H1 (cell line): ENCODE measurements around the gene KIAA0319L. TPM values are rescaled to one million over a fixed set of nuclear protein-coding genes. Genes with fewer than 3 reads are reported as not detected.
A peak's percentile ranks its signal among the peaks of the same experiment; 100 is the strongest.

ENCODE experiments used
- BACH1 ChIP-seq: IDR thresholded peaks from 2 replicates; pipeline ENCODE4 v1.6.1; 2012; ENCODE audit warnings: low read length, improper control_type of control experiment
- CTCF ChIP-seq, 3 experiments: IDR thresholded peaks; 1 replicate in 2 of 3; 2 replicates in 1 of 3; pipeline versions ENCODE4 v1.5.1 to v1.6.1; 2011; ENCODE audit warnings: low read length in 3 of 3, mild to moderate bottlenecking in 3 of 3, inconsistent platforms in 2 of 3, low read depth in 1 of 3, moderate library complexity in 1 of 3; ENCODE audit not compliant: insufficient read depth in 1 of 3; ENCODE audit errors: control extremely low read depth in 1 of 3
- JUN ChIP-seq: IDR thresholded peaks from 2 replicates; pipeline ENCODE4 v1.6.1; 2011; ENCODE audit warnings: low read depth, mild to moderate bottlenecking, improper control_type of control experiment, low read length
- KDM4A ChIP-seq: IDR thresholded peaks from one replicate; pipeline ENCODE4 v1.7.1; 2012; ENCODE audit warnings: low read depth, mild to moderate bottlenecking, moderate library complexity, low read length, inconsistent platforms; ENCODE audit not compliant: severe bottlenecking
- KDM5A ChIP-seq: fragments of 200-600 bp; IDR thresholded peaks from 2 replicates; pipeline ENCODE4 v1.7.1; 2012; ENCODE audit warnings: mild to moderate bottlenecking, low read length, inconsistent platforms, mixed read lengths
- polyA plus RNA-seq, 7 experiments: library from polyadenylated mRNA; depleted of rRNA in 3 of 7; stranded (reverse) in 5 of 7; unstranded in 2 of 7; fragments of >200 nt in 5 of 7; fragments of 200-250 nt in 2 of 7; gene quantifications; 1 replicate in 5 of 7; 2 replicates in 1 of 7; 4 replicates in 1 of 7; pipeline versions ENCODE4 v1.2.1 to v1.2.3, GENCODE V29; 2011 to 2013; ENCODE audit warnings: missing spikeins in 2 of 7, mixed read lengths in 2 of 7
- total RNA-seq: library from RNA; stranded (reverse); fragmentation: NEBNext Ultra II Directional; extraction: Animal tissue kit (Norgen Biotek cat#: 25700); gene quantifications from 2 replicates; pipeline ENCODE4 v1.2.1, GENCODE V29; 2021

KIAA0319L gene
- total and polyA plus RNA-seq, 2 of the 8 experiments (the other 6 are each of a cell fraction or from before 2014, with no cell fraction given), result 40.1 to 55.7 TPM

GRCh38 chr1:35443768-35444518, 113.3 kb downstream of the KIAA0319L start (continued):
- TF ChIP-seq CTCF (IDR thresholded peaks at IDR 0.05; ENCODE audit: control extremely low read depth in 1 of 3, insufficient read depth in 1 of 3, low read depth in 1 of 3, low read length in 3 of 3) (peak; percentile 14 to 42 (median 41)), JUN (no peak), KDM5A (no peak), BACH1 (no peak), KDM4A (no peak)
